Middle frontal gyrus (tissue), 1 donor: ENCODE measurements around the gene SLC5A10.
"Not testable (repeated sequence)": the region's sequence is repeated elsewhere in the genome, so short reads cannot be mapped to it uniquely, and the experiment has no call there.

Source experiments
- DNase-seq: peaks from one replicate; pipeline ENCODE4 v3.0.0-alpha.2; 2015; ENCODE audit warnings: low spot score; ENCODE audit errors: extremely low spot score

SLC5A10 gene

DNA sequence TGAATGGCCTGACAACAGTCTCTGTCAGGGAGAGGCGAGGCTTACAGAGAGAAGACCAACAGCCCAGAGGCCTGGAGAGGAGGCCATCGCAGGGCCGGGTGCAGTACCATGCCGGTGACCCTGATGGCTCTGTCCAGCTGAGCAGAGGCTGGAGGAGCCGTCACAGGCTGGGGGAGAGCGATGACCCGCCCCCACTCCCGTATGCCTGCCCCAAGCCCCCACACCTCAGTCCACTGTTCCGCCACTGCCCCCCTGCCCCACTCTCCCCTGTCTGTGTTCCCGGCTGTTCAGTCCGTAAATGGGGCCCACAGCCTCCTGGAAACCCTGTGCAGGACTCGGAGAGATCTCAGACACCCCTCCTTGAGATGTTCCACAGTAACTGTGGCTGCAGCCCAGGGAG is 65.4 kb downstream of the SLC5A10 start:
- DNase-seq: no peak

DNA sequence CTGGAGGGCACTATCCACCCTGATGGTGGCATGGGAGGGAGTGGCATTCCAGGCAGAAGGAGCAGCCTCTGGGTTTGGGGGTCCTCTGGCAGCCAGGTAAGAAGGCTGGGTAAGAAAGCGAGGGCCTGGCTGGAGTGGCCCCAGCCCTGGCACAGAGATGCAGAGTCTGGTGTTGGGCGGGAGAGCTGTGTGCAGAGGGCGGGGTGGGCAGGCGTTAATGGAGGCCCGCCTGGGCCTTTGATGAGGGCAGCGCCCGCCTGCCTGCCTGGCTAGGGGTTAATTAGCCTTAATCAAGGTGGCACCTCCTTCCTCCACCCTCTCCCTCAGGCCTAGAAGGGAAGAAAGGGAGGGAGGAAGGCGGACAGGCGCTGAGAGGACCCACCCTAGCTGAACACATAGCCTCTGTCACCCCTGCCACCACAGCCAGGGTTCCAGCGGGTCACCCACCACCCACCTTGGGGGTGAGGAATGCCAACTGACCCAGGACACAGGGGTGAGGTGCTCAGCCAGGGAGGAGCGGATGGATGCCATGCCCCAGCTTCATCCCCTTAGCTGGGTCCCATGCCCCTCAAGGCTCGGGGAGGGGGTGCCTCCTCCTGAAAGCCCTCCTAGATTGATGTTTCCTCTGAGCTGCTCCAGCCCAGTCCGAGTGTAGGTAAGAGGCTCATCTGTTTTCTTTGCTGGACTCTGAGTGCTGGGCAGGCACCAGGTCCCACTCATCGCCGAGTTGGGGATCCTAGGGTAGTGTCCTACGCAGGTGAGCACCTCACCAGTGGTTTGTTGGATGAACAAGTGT is 66.0 kb downstream of the SLC5A10 start:
- DNase-seq: no peak

DNA sequence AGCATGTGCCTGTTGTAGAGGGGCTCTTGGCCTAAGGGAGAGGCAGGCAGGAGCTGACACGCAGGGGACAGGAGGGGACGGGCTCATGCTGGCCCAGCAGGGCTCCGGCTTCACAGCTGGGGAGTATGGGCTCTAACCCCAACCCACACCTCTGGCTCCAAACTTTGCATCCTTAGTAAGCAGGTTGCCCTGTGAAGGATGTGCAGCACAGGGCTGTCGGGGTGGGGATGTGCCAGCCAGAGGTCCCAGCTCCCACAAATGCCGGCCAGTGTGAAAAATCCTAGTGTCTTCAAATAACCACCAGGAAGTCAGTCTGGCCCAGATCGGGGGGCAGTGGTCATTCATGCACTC is 66.6 kb downstream of the SLC5A10 start:
- no peak for DNase-seq

DNA sequence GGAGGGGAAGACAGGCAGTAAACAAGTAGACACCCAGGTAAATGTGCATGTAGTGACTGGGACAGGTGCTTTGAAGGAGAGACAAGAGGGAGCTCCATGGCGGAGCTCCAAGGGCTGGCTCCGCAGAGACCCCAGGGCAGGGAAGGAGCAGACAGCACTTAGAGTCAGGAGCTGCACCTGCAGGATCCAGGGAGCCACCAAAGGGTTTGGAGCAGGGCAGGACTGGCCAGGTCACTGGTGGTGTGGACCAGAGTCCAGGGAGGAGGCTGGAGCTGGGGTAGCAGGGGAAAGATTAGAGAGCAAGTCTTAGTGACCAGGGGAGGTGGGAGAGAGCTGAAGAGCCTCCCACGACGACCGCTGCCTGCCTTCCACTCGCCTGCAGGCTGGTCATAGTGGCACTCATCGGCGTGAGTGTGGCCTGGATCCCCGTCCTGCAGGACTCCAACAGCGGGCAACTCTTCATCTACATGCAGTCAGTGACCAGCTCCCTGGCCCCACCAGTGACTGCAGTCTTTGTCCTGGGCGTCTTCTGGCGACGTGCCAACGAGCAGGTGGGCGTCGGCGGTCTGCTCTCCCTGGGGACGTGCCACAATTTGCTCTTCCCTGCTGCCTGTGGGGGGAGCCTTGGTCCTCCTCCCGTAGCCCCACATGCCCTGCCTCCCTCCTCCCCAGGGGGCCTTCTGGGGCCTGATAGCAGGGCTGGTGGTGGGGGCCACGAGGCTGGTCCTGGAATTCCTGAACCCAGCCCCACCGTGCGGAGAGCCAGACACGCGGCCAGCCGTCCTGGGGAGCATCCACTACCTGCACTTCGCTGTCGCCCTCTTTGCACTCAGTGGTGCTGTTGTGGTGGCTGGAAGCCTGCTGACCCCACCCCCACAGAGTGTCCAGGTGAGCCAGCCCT is 67.3 kb downstream of the SLC5A10 start:
- DNase-seq: no peak

DNA sequence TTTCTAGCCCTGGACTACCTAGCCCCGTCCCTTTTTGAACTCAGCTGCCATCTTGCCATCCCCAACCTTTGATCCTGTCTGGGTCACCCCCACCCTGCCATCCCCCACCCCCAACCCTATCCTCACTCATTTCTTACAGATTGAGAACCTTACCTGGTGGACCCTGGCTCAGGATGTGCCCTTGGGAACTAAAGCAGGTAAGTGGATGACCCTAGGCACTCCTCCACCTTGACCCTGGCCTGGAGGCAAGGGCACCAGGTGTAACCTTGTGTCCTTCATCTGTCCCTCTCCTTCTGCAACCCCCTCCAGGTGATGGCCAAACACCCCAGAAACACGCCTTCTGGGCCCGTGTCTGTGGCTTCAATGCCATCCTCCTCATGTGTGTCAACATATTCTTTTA is 68.1 kb downstream of the SLC5A10 start:
- DNase-seq: no peak

DNA sequence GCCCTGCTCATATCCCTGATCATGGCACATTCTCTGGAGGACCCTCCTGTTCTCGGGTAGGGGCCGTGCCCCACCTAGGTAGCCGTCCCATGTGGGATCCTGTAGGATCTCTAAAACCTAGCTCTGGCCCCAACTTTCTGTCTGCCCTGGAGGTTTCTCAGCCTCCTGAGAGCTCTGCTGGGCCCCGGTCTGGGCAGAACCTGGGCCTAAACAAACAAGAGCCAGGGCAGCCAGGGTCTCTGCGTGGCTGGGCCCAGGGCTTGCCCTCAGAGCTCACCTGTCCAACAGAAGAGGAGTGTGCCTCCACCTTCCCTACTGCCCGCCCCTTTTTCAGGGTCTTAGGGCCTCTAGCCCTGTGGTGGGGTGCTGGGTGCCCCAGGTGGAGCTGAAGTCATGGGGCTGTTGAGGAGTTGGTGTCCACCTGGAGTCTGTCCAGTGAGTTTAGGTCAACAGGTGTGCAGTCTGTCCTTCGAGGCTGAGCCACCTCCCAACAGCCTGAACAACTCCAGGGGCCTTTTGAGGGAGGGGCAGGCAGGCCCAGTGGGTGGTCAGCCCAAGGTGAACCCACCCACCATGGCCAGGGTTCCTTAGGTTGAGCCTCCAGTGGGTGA is 69.2 kb downstream of the SLC5A10 start:
- not testable (repeated sequence) for DNase-seq

DNA sequence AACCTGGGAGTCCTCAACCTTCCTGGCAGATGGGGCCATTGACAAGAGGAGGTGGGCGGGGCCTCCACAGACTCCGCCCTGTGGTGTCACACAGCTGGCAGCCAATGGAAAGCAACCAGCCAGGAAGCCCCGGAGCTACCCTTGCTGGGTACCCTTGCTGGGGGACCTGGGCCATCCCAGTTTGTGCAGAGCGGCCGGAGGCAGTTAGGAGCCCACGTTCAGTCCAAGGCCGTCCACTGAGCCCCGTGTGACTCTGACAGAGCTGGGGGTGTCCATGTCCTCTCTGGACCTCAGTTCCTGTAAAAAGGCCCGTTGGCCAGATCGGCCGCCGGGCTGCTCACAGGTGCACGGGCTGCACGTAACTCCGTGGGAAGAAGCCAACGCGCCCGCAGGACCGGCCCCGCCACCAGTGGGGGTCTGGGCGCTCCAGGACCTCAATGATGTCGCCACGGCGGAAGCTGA is 69.7 kb downstream of the SLC5A10 start:
- DNase-seq: no peak

DNA sequence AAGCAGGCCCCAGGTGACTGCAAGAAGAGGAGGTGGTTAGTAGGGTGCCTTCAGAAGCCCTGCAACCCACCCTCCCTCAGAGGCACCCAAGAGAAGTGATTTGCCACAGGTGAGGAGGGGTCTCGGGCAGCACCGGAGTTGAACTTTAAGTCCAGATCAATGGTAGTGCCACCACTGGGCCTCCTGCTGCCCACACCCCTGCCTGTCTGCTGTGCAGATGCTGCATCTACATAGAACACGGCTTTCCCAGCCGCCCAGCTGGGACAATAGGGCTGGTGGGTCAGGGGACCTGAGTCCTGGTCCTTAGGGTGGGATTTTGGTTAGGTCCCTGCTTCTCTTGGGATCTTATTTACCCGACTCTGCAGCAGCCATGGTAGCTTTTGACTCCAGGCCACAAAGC is 70.2 kb downstream of the SLC5A10 start:
- no peak for DNase-seq

DNA sequence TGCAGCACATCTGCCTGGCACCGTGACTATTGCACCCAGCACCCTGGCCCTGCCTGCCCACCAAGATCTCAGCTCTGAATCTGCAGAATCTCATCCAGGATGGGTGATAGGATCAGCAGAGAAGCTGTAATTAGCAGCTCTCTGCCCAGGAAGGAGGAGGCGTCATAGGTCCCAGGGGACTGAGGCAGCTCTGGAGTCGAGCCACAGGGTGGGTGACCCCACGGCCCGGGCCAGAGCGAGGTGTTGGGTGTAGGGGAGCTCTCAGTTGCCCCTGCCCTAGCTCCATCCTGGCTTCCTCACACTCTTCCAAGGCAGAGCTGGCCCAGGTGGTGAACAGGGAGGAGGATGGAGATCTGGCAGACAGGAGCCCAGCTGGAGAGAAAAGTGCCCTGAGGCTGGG is 70.8 kb downstream of the SLC5A10 start:
- no peak for DNase-seq

DNA sequence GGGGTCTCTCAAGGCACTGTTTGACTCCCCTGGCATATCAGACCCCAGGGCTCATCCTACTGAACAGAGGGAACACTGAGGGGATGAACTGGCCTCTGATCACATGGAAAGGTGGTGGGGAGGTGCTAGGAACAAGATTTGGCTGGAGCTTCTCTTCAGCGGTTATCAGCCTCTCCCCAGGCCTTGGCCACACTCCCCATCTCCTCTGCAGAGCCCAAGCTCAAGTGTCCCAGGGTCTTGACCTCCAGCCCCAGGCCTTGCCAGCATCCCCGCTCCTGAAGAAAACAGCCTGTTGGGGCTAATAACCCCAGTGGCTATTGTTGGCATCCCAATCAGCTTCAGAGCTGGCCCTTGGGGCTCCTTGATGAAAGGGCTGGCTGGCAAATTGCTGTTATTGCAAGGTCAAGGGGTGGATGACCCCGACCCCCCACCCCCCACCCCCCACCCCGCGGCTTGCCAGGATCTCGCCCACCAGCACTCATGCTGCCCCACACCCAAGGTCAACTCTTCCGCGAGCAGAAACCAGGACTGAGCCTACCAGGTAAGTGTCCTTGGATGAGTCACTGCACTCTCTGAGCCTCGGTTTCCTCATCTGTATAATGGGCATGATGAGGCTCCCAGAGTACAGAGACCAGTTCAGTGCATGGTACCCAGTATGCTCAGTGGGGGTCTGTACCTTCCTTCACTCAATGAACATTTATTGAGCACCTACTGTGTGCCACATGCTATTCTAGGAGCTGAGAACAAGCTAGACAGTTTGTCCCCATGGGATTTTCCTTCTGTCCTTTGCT is 71.4 kb downstream of the SLC5A10 start:
- DNase-seq: no peak

DNA sequence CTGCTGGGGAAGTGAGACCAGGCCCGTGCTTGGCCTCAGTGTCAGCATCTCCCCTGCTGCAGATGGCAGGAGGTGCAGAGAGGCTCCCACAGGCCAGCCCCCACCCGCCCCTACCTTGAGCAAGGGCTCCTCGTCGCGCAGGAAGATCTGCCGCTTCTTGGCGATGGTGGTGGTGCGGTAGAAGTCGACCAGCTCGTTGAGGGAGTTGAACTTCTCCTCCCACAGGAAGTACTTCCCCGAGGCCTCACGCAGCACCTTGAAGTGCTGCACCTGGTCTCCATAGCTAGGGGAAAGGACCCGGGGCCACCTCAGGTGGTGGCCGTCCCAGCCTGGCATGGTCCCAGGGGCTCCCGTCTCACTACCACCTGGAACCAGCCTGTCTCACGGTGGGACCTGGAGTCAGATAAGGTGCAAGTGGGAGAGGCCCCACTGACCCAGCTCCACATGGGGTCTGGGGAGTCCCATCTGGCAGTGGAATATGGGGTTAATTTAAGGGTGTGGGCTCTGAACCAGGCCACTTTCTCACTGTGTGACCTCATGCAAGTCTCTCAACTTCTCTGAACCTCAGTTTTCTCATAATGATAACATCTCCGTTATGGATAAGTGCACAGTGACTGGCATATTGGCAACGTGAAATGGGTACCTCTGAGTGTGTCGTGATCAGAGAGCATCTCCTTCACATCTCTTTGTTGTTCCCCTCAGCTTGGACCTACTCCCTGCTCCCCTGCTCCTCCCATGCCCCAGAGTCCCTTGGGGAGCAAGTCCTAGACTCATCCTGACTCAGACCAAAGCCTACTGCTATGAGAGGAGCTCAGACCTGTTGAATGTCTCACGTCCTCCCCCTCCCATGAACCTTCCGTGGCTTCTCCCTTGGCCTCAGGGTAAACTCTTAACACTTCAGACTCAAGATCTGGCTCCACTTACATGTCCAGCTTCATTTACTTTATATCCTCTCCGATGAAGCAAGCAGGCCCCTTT is 72.4 kb downstream of the SLC5A10 start:
- no peak for DNase-seq

DNA sequence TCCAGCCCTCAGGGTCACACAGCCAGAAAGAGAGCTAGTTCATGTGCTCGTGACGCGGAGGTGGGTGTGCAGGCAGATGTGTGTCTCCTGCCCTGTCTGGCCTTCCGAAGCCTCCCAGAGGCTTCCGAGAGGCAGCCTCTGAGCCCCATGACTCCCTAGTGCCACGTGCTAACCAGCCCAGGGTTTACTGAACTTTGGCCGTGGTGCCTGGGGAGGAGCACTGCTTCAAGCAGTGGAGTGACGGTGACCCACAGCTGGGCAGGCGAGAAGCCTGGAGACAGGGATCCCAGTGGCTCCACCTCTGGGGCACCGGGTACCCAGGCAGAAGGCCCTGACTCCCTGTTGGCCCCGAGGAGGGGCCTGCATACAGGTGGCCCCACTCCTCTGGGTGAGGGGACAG is 76.7 kb downstream of the SLC5A10 start:
- DNase-seq: not testable (repeated sequence)

DNA sequence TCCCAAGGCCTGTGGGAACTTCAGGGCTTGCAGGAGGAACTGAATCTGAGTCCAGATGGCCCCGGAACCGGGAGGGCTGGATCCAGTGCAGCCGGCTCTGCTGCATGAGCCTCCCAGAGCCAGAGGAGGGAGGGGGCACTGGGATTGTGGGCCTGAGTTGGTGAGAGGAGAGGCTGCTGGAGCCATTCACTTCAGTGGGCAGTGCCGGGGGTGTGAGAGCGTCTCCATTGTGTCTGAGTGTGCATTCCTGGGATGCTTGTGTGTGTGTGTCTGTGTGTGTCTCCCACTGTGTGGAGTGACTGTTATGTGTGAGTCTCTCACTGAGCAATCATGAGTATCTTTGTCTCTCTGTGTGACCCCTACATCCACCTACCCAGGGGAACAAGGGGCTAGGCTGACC is 77.8 kb downstream of the SLC5A10 start:
- not testable (repeated sequence) for DNase-seq

DNA sequence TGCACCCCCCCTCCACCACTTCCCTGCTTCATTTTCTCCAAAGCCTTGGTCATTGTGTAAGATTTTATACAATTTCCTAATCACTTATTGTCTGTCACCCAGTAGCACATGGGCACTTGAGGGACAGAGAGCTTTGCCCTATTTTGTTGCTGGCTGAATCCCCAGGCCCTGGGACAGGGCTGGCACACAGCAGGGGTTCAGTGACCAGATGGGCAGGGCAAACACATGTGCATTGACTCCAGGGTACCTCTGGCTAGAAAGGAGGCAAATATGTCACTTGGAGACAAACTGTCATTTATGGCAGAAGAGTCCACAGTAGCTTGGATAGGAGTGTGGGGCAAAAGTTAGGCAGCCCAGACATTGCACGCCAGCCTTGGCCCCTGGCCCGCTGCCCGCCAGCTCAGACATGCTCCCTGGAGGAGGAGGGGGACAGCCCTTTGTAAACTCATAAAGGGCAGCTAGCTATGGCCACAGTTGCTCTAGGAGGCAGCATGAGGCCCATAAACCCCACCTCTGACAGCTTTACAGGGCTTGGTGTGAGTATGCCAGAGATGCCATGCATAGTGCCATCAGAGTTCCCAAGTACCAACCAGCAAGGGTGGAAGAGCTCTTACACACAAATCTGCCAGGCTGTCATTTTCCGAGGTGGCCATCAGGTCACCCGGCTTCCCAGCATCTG is 78.9 kb downstream of the SLC5A10 start:
- DNase-seq: not testable (repeated sequence)

DNA sequence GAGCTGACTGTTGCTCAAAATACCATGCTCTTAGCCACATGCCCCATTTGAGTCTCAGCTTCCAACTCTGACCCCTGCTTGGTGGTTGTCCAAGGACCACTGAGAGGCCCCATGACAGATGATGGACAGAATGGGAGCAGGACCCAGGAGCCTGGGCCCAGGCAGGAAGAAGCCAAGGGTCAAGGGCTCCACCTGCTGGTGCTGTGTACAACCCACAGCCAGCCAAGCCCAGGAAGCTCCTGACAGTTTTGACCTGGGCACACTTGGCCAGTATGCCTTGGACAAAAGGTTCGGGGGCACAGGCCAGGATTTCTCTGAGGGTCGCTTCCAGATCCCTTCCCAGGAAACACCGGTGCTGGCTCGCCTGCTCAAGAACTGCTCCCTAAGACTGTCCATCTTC is 79.8 kb downstream of the SLC5A10 start:
- not testable (repeated sequence) for DNase-seq

DNA sequence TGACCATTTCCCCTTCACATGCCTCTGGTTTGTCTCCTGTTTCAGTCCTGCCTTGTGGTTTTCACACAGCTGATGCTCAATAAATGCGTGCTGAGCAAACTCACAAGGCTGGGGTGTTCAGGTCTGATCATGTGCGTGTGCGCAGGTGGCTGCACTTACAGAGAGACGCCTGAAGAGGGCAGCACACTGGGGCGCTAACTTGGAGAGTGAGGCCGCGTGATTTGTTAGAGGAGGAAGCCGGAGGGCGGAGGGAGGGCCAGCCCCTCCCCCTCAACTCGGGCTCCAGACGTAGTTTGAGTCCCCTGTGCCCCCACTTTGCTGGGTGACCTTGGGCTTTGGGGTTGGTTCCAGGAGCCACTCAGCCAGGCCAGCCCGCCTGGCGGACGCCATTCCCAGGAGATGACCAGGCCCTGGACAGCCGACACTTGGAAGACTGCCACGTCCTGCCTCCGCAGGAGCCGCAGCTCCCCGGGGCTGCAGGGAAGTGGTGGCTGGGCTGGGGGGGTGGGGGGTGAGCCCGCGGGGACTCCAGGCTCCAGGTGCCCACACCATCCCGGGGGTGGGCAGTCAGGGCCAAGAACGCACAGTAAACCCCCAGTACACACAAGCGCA is 80.5 kb downstream of the SLC5A10 start:
- DNase-seq: not testable (repeated sequence)

DNA sequence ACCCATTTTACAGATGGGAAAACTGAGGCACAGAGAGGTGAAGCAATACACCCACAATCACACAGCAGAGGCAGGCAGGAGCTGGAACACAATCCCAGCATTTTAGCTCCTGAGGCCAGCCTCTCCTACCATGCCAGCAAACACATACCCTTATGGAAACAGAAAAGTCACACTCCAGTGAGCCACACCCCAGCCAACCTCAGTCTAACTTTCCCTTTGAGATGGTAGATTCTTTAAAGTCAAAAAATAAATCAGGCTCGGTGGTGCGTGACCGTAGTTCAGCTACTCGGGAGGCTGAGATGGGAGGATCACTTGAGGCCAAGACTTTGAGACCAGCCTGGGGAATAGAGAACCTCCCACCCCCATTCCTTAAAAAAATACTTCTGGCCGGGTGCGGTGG is 84.2 kb downstream of the SLC5A10 start:
- not testable (repeated sequence) for DNase-seq

DNA sequence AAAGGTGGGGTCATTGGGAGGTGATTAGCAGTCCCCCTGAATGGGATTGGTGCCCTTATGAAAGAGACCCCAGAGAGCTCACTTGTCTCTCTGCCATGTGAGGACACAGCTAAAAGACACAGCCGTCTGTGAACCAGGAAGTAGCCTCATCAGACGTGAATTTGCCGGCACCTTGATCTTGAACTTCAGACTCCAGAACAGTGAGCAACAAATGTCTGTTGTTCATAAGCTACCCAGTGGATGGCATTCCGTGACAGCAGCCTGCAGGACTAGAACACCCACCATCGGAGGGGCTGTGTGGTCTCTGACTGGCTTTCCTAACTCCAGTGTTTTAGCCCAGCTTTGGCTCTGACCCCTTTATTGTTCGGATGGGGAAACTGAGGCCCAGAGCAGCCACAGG is 85.6 kb downstream of the SLC5A10 start:
- DNase-seq: not testable (repeated sequence)

DNA sequence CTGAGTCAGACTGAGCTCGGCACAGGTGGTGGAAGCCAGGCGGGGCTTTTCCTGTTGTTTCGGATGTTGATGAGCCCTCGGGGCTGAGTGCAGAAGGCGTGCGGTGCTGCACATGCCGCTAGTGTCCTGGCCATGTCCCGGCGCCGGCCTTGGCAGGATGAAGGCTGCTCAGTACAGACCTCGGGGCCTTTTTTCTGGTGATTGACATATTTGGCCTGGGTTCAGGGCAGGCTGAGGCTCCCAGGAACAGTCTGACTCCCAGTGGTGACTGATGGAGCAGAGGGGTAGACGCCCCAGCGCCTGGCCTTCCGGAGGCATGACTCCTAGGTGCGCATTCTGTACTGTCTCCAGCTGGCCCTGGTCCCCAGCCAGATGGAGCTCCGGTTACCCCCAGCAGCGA is 86.0 kb downstream of the SLC5A10 start:
- not testable (repeated sequence) for DNase-seq
